Kasumi-1 (cell line): Measurements from ENCODE around the gene EFNA3.

ENCODE experiments used
- DNase-seq, 2 experiments: peaks; one replicate each; lab custom pipeline; 2025; lab: John Stamatoyannopoulos, UW

EFNA3 gene

GRCh38 chr1:155131856-155132255 is 53.2 kb downstream of the EFNA3 start:
- no peak for DNase-seq

- no peak for DNase-seq
Observed at GRCh38 chr1:155133799-155134281, 55.2 kb downstream of the EFNA3 start.

GRCh38 chr1:155134322-155134721 is 55.7 kb downstream of the EFNA3 start:
- DNase-seq: no peak

GRCh38 chr1:155134880-155135414 is 56.3 kb downstream of the EFNA3 start:
- peak; percentile 49 to 65 for DNase-seq

GRCh38 chr1:155135415-155136028 is 56.9 kb downstream of the EFNA3 start, which contains the start of gene SLC50A1:
Gene SLC50A1, plus strand, starts transcription at chr1:155135852. Its CDS starts 60 bp downstream, at chr1:155135912.
- peak; percentile 78 to 84 for DNase-seq

GRCh38 chr1:155136748-155137147 is 58.1 kb downstream of the EFNA3 start:
- DNase-seq: no peak
